GM23338 (cell line): ENCODE results near the gene LRRFIP1.
"Not testable (repeated sequence)": the region's sequence is repeated elsewhere in the genome, so short reads cannot be mapped to it uniquely, and the experiment has no call there.

ENCODE experiments used
- CTCF ChIP-seq, 2 experiments: fragments of 200-600 bp in 1 of 2; sonication (generic) in 1 of 2; conservative IDR thresholded peaks; 2 replicates each; pipeline versions ENCODE4 v1.5.1 to v1.6.1; 2016 to 2017; ENCODE audit warnings: antibody characterized with exemption in 2 of 2, low read depth in 2 of 2, mild to moderate bottlenecking in 2 of 2, moderate library complexity in 1 of 2
- EZH2 ChIP-seq: fragments of 200-600 bp; sonication (generic); IDR thresholded peaks from one replicate; pipeline ENCODE4 v1.8.0; 2017; ENCODE audit warnings: antibody characterized with exemption, mild to moderate bottlenecking, low read depth; ENCODE audit not compliant: unreplicated experiment
- EZH2phosphoT487 ChIP-seq: fragments of 200-600 bp; sonication (generic); IDR thresholded peaks from one replicate; pipeline ENCODE4 v1.8.1; 2018; ENCODE audit warnings: antibody characterized with exemption; ENCODE audit not compliant: unreplicated experiment
- POLR2AphosphoS5 ChIP-seq: IDR thresholded peaks from 2 replicates; pipeline ENCODE4 v1.6.1; 2016; ENCODE audit warnings: antibody characterized with exemption, low read depth
- REST ChIP-seq: IDR thresholded peaks from one replicate; pipeline ENCODE4 v1.6.1; 2018; ENCODE audit warnings: antibody characterized with exemption; ENCODE audit not compliant: unreplicated experiment

DNA sequence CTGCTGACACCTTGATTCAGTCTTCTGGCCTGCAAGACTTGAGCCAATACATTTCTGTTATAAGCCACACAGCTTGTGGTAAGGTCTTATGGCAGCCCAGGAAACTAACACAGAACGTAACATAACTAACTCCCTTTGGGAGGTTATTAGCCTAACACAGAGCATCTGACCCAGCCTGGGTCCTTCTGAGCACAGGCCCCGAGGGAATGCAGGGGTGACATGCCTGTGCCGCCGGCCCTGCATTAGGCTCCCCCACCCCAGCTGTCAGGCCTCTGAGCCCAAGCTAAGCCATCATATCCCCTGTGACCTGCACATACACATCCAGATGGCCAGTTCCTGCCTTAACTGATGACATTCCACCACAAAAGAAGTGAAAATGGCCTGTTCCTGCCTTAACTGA, 20.9 kb upstream of the LRRFIP1 start:
- not testable (repeated sequence) for TF ChIP-seq CTCF (conservative IDR thresholded peaks at IDR 0.05; ENCODE audit: low read depth in 2 of 2); EZH2phosphoT487; POLR2AphosphoS5; REST; EZH2
